ENCODE results near the gene SLC35B1.

The SLC35B1 gene

GRCh38 chr17:49687878-49688491 lies 19.8 kb downstream of the SLC35B1 start:
- TF ChIP-seq CTCF (conservative IDR thresholded peaks at IDR 0.05) = no peak
- peak overlapping the region; percentile 74 for H3K27ac ChIP-seq

- TF ChIP-seq CTCF (conservative IDR thresholded peaks at IDR 0.05) = no peak
- no peak overlapping the region for H3K27ac ChIP-seq
Measured at GRCh38 chr17:49681106-49681979, 26.4 kb downstream of the SLC35B1 start.

GRCh38 chr17:49680314-49680713 lies 27.4 kb downstream of the SLC35B1 start:
- TF ChIP-seq CTCF (conservative IDR thresholded peaks at IDR 0.05) = no peak
- no peak overlapping the region for H3K27ac ChIP-seq

GRCh38 chr17:49677933-49678847 lies 29.6 kb downstream of the SLC35B1 start, which contains the start of gene SPOP:
SPOP (minus strand) TSS chr17:49678097; CDS start chr17:49622810, 55,287 bp downstream.
- no peak for TF ChIP-seq CTCF (conservative IDR thresholded peaks at IDR 0.05)
- H3K27ac ChIP-seq = peak within 1 kb of the TSS; percentile 97

- peak overlapping the region; percentile 97 for H3K27ac ChIP-seq
- no peak for TF ChIP-seq CTCF (conservative IDR thresholded peaks at IDR 0.05)
Measured at GRCh38 chr17:49677134-49677932, 30.4 kb downstream of the SLC35B1 start.

- TF ChIP-seq CTCF (conservative IDR thresholded peaks at IDR 0.05) = no peak
- peak overlapping the region; percentile 97 for H3K27ac ChIP-seq
Measured at GRCh38 chr17:49676276-49676868, 31.4 kb downstream of the SLC35B1 start.

All from VCaP (cell line).